GM20431 (cell line): ENCODE data around the gene DOCK4.
"Not testable (repeated sequence)": the region's sequence is repeated elsewhere in the genome, so short reads cannot be mapped to it uniquely, and the experiment has no call there.

Source experiments
- in situ Hi-C: fragments of 300-500 bp; cut with MseI, MboI; formaldehyde crosslinking; loops from one replicate; pipeline ENCODE4 v1.15.0; 2020; ENCODE audit warnings: low sequenced_read_pairs; ENCODE audit not compliant: unreplicated experiment

Gene DOCK4, protein sequence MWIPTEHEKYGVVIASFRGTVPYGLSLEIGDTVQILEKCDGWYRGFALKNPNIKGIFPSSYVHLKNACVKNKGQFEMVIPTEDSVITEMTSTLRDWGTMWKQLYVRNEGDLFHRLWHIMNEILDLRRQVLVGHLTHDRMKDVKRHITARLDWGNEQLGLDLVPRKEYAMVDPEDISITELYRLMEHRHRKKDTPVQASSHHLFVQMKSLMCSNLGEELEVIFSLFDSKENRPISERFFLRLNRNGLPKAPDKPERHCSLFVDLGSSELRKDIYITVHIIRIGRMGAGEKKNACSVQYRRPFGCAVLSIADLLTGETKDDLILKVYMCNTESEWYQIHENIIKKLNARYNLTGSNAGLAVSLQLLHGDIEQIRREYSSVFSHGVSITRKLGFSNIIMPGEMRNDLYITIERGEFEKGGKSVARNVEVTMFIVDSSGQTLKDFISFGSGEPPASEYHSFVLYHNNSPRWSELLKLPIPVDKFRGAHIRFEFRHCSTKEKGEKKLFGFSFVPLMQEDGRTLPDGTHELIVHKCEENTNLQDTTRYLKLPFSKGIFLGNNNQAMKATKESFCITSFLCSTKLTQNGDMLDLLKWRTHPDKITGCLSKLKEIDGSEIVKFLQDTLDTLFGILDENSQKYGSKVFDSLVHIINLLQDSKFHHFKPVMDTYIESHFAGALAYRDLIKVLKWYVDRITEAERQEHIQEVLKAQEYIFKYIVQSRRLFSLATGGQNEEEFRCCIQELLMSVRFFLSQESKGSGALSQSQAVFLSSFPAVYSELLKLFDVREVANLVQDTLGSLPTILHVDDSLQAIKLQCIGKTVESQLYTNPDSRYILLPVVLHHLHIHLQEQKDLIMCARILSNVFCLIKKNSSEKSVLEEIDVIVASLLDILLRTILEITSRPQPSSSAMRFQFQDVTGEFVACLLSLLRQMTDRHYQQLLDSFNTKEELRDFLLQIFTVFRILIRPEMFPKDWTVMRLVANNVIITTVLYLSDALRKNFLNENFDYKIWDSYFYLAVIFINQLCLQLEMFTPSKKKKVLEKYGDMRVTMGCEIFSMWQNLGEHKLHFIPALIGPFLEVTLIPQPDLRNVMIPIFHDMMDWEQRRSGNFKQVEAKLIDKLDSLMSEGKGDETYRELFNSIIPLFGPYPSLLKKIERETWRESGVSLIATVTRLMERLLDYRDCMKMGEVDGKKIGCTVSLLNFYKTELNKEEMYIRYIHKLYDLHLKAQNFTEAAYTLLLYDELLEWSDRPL (N-terminal part only)

GRCh38 chr7:112206238-112206990, at the start of gene DOCK4, which contains the start of gene ZNF277:
DOCK4 (minus strand) TSS chr7:112206399; CDS start chr7:112206138, 261 bp downstream.
ZNF277 (plus strand) TSS chr7:112206695; CDS start chr7:112206717, 22 bp downstream.
- in situ Hi-C loops = no loop called here

DNA sequence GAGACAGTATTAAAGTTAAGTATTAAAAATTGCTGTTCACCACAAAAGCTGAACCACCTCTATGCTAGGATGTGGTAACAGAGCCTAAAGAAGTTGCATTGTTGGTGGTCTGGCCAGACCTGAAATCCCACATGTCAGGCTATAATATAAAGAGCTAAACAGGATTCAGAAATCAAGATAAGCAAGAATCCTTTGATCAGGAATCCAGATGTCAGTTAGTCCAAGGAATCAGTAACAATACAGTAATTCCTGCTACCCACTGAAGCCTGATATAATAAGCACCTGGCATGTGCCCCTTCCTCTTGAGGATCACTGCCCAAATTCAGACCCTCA, 49.2 kb upstream of the DOCK4 start:
- in situ Hi-C loops = no loop called here

GRCh38 chr7:112254709-112255387, 48.6 kb upstream of the DOCK4 start:
- in situ Hi-C loops = no loop called here

GRCh38 chr7:112254156-112254555, 48.0 kb upstream of the DOCK4 start:
- in situ Hi-C loops = no loop called here

DNA sequence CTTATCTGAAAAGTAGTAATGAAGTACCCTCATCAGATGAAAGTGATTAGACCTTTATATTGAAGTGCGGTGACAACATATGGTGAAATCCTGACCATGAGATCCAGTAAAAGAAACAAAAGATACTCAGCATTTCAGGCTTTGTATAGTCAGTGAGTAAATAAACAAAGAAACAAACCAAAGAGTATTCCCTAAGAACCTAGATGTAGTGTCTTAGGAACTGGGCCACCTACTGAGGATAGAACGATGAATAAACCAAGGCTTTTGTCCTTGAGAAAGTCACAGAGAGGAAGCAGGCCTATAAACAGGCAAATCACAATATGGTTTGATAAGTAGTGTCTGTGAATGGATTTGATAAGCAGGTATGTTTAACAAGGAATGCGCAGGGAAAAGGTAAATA, 46.5 kb upstream of the DOCK4 start:
- in situ Hi-C loops = no loop called here

- in situ Hi-C loops = no loop called here
These were observed 45.9 kb upstream of the DOCK4 start for GRCh38 chr7:112252141-112252540.

- in situ Hi-C loops = not testable (repeated sequence)
These were observed 43.8 kb upstream of the DOCK4 start for GRCh38 chr7:112249967-112250366.

DNA sequence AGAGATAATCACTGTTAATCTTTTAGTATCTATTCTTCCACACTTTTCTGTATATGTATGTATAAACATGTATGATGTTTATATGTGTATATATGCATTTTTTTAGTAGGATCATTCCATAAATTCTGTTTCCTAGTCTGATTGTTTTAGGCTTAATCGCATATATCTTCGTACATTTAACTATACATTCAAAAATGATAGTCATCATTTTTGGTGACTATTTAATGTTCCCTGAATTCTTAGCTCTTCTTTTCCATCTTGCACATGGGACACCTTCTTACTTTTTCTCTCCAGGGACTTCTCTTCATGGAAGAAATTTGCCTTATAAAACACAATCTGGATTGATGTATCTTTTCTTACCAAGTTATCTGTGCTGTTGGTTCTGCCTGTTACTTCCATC, 42.4 kb upstream of the DOCK4 start:
- in situ Hi-C loops = no loop called here

DNA sequence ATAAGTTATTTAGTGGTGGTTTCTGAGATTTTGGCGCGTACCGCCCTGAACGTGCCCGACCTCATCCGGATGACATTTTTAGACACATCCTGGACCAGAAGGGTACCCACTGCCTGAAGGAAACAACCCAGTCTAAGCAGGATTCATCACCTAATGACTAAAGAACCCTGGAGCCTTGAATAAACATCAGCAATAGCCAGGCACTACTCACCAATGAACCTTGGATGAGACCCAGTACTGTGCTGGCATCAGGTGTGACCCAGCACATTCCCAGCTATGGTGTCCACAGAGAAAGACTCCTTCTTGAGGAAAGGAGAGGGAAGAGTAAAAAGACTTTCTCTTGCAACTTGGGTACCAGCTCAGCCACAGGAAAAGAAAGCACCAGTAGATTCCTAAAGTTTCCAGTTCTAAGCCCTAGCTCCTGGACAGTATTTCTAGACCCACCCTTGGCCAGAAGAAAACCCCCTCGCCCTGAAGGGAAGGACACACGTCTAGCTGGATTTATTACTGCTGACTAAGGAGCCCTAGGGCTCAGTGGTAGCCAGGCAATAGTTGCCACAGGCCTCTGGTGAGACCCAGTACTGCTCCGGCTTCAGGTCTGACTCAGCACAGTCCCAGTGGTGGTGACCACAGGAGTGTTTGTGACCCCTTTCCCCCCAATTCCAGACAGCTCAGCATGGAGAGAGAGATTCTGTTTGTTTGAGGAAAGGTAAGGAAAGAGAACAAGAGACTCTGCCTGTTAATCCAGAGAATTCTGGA, 32.8 kb upstream of the DOCK4 start:
- in situ Hi-C loops = no loop called here

DNA sequence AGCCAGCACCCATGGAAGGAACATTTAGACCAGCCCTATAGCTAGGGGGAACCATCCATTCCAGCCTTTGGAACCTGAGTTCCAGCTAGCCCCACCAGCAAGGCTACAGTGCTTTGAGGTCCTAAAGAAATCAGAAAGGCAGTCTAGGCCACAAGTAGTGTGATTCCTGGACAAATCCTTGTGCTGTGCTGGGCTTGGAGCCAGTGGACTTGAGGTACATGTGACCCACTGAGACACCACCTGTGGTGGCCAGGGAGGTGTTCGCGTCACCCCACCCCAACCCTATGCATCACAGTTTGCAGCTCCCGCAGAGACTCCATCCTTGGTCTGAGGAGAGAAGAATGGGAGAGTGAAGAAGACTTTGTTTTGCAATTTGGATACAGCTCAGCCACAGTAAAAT, 32.1 kb upstream of the DOCK4 start:
- in situ Hi-C loops = no loop called here

DNA sequence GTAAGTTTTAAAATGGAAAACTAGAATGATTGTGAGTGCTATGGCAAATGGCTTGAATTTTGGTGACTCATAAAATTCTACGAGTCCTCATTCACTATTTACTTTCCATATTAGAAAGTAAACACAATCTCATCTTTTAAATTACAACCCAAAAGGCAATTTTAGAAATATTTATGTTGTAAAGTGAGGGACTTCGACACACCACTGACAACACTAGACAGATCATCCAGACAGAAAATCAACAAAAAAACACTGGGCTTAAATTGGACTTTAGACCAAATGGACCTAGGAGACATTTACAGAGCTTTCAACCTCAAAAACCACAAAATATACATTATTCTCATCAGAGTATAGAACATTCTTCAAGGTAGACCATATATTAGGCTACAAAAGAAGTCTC, 30.4 kb upstream of the DOCK4 start:
- in situ Hi-C loops = no loop called here

DNA sequence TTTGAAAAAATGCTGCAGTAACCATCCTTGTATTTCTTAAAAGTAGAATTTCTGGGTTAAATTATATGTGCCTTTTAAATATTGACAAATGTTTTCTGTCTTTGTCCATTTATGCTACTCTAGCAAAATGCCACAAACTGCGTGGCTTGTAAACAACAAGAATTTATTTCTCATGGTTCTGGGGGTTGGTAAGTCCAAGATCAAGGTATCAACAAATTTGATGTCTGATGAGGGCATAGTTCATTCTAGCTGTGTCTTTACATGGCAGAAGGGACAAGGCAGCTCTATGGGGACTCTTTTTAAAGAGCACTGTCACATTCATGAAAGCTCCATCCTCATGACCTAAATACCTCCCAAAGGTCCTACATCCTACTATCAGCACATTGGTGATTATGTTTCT, 27.9 kb upstream of the DOCK4 start:
- in situ Hi-C loops = no loop called here

- in situ Hi-C loops = no loop called here
These were observed 27.0 kb upstream of the DOCK4 start for GRCh38 chr7:112233048-112233697.

GRCh38 chr7:112232212-112232978, 26.2 kb upstream of the DOCK4 start:
- in situ Hi-C loops = no loop called here

- in situ Hi-C loops = no loop called here
These were observed 22.4 kb upstream of the DOCK4 start for GRCh38 chr7:112228632-112229031.

GRCh38 chr7:112226701-112227276, 20.6 kb upstream of the DOCK4 start:
- in situ Hi-C loops = no loop called here

- in situ Hi-C loops = no loop called here
These were observed 18.8 kb upstream of the DOCK4 start for GRCh38 chr7:112225006-112225405.
